NCI-H2227 (cell line): ENCODE data around the gene DAGLB.
"Not testable (repeated sequence)": the region's sequence is repeated elsewhere in the genome, so short reads cannot be mapped to it uniquely, and the experiment has no call there.

Experiments
- DNase-seq: peaks from one replicate; lab custom pipeline; 2025; ENCODE audit not compliant: unreplicated experiment; lab: John Stamatoyannopoulos, UW

The DAGLB gene, protein sequence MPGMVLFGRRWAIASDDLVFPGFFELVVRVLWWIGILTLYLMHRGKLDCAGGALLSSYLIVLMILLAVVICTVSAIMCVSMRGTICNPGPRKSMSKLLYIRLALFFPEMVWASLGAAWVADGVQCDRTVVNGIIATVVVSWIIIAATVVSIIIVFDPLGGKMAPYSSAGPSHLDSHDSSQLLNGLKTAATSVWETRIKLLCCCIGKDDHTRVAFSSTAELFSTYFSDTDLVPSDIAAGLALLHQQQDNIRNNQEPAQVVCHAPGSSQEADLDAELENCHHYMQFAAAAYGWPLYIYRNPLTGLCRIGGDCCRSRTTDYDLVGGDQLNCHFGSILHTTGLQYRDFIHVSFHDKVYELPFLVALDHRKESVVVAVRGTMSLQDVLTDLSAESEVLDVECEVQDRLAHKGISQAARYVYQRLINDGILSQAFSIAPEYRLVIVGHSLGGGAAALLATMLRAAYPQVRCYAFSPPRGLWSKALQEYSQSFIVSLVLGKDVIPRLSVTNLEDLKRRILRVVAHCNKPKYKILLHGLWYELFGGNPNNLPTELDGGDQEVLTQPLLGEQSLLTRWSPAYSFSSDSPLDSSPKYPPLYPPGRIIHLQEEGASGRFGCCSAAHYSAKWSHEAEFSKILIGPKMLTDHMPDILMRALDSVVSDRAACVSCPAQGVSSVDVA

DNA sequence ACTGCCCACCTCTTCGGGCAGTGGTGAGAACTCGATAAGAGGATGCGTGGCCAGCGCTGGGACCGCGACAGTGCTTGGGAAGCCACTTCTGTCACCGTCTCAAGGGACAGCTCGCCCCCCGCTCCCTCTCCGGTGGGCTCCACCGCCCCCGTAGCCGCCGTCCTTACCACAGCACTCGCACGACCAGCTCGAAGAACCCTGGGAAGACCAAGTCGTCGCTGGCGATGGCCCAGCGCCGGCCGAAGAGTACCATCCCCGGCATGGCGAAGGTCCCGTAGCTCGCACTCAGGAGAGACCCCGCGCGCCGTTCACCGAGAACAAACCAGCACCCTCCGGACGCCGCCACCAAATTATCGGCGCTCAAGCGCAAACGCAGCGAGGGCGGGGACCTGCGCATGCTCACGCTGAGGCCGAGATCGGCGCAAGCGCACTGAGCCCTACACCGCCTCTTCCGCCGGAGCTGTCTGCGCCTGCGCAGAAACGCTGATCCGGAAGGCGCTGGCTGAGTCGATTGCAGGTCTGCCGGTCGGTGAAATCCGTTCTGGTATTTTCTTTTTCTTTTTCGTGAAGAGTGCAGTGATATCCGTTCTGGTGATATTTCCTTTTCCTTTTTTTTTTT, at the start of gene DAGLB:
TSS of gene DAGLB (minus strand) at position 374 of the 619 bp plus-strand sequence. CDS start at position 262, 112 bp downstream.
- DNase-seq = peak; percentile 96

DNA sequence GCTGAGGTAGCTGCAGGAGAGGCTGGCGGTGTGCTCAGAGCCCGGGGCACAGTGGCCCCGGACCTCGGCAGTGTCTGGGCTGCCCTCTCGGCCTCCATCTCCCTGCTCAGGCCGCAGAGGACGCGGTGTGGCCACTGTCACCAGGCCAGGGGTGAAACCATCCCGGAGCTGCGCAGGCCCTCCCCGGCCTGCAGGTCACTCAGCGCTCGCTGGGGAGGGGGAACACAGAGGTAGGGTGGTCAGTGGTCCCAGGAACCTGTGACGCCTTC, 49.8 kb upstream of the DAGLB start:
- DNase-seq = no peak

DNA sequence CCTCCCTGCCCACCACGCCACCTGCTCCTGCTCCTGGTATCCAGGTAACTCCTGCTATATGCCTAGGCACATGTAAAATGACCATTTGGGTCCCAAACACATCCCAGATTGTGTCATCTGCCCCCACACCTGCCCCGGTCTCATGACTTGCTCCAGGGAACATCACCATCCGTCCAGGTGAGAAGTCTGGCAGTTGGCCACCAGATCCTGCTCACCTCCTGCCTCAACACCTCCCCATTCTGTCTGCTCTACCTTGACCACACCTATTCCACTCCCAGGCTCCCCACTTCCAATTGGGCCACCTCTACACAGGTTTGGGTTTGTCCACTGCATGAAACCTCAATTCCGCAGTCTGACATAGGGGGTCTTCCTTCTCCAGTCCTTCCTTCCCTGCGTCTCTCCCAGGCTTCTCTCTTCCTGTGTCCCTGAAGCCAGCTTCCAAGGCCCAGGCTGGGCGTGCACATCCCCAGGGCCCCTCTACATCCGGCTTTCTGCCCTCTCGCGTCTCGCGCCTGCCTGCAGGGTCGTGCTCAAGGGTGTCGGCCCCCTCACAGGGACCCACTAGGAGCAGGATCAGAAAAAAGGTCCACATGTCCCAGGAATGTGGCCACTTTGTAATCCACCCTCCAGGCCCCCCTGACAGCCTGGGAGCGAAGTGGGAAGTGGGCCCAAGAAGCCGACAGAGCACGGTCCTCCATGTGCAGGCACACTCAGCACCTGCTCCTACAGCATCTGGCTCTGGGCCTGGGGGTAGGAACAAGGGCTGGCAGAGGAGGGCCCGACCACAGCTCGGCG, 49.3 kb upstream of the DAGLB start:
- DNase-seq = no peak

DNA sequence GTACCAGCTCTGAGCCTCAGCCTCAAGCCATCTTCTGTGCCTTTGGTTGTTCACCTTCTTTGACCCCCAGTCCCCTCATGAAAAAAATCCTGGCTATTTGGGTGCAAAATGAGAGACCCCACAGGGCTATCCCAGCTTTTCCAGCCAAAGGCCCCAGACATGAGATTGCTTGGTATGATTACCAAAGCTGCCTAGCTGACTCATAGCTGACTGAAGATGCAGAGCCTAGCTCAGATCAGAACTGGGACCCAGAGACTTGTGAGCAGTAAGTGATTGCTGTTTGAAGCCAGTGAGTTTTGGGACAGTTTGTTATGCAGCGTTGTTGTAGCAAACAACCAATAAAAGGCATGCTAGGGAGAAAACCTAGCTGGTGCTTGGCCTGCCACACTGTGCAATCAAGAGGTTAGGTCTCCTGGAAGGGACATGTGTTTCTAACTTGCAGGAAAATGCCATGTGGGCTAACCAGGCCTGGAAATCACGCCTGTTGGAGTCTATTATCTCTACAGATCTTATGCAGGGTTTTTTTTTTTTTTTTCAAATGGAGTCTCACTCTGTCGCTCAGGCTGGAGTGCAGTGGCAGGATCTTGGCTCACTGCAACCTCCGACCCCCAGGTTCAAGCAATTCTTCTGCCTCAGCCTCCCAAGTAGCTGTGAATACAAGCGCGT, 48.0 kb upstream of the DAGLB start:
- no peak for DNase-seq

DNA sequence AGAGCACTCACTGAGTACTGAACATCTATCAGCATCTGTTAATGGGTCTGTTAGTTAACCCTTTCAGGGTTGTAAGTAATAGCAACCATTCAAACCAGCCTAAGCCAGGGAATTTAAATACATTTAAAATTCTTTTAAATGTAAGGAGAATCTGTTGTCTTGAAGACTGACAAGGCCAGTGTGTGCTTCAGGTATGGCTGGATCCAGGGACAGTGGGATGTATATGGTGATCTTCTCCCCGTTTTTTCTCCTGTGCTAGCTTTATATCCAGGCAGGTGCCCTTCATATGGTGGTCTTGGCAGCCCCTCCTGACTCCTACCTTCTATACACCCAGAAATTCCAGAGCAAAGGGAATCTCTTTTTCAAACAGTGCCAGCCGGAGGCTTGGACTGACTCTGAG, 46.6 kb upstream of the DAGLB start:
- DNase-seq = no peak

DNA sequence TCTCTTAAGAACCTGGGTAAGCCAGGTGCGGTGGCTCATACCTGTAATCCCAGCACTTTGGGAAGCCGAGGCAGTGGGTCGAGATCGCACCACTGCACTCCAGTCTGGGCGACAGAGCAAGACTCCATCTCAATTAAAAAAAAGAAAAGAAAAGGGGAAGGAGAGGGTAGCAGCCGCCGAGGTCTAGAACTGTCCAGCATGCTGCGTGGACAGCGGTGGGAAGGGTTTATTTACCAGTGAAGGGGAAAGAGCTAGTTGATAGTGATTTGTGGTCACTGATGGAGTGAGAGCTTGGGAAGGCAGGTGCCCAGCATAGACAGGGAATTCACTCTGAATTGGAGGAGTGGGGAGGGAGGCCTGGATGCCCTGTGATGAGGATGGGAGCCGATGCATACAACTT, 43.4 kb upstream of the DAGLB start:
- no peak for DNase-seq

DNA sequence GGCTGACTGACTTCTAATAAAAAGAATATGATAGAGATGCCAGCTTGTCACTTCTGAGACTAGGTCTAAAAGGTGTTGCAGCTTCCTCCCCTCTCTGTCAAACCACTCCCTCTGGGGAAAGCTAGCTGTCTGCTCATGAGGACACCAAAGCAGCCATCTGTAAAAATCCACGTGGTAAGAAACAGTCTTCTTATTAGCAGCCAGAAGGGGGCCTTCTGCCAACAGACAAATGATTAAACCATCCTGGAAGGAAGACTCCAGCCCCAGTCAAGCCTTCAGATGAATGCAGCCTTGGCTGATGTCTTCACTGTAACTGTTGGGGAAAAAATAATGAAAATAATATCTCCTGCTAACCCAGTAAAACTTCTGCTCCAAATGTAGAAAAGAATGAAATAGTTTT, 41.9 kb upstream of the DAGLB start:
- no peak for DNase-seq

DNA sequence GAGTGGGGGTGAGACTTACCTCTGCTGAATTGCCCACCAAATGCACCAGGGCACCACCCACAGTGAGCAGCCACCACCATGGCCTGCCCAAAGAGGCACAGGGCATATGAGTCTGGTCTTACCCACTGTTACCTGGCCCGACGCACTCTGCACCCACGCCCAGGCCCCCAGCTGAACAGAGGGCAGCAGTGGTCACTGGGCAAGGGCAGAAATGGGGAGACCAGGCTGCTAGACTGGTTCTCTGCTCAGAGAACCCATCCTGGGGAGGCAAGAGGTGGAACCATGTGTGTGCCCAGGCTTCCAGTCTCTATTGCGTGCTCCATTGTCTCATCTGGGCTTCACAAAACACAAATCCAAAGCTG, 39.4 kb upstream of the DAGLB start:
- DNase-seq = no peak

DNA sequence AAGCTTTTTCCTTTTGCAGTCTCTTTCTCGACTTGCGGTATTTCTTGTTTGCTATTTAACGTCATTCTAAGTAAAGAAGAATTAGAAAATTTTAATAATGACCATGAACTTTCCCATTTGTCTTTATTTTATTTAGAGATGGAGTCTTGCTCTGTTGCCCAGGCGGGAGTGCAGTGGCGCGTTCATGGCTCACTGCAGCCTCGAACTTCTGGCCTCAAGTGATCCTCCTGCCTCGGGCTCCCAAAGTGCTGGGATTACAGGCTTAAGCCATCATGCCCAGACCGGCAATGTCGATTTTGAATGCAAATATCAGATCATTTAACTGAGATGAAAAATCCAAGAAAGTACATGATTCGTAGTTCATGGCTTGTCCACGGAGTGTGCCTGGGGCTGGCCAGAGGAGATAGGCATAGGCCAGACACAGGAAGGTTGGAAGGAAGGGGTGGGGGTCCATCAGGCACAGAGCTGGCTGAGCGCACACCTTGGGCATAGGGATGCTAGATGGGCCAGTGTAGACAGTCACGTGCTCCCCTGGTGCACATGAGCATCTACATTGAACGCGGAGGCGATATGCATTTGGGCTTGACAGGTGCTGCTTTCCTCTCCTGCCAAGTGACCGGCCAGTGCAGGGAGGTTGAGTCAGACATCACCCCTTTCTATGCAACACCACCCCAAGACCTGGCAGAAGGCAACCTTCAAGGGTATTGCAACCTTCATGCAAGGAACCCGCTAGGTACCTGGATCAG, 38.9 kb upstream of the DAGLB start:
- DNase-seq = no peak

DNA sequence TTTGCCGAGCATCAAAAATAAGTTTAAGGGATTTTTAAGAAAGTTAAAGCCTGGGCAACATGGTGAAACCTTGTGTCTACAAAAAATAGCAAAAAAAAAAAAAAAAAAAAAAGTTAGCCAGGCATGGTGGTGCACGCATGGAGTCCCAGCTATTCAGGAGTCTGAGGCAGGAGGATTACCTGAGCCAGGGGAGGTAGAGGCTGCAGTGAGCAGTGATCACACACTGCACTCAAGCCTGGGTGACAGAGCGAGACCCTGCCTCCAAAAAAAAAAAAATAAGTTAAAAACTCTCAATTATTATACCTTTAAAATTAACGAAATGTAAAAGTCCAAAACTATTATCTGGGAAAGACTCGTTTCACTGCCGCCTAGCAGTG, 35.0 kb upstream of the DAGLB start:
- DNase-seq = no peak

DNA sequence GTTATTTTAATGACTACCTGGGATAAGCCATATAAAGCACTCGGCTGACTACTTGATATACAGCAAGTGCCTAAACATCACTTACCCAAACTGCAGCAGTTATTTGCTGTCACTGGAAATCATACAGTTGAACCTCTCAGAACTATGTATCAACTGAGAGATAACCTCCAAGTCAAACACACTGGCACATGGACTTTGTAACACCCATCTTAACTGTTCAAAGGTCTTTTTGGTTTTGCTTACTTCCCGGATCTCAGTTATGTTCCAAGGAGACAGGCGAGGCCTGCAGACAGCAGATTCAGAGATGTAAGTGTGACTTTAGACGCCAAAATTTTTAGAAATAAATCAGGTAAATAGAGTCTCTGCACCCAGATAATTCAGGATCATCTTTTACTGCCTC, 34.6 kb upstream of the DAGLB start:
- DNase-seq = no peak

DNA sequence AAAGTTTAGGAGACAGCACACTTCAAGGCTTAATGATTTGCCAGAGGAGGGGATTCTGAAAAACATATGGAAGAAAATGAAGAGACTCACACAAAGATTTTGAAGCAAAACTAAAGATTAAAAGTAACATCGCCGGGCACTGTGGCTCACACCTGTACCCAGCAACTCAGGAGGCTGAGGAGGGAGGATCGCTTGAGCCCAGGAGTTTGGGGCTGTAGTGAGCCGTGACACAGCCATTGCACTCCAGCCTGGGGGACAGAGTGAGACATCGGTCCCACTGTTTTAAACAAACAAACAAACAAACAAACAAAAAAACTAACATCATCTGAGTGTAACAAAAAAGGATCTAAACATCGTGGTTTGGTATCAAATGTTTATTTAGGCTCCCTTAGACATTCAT, 33.7 kb upstream of the DAGLB start:
- no peak for DNase-seq

DNA sequence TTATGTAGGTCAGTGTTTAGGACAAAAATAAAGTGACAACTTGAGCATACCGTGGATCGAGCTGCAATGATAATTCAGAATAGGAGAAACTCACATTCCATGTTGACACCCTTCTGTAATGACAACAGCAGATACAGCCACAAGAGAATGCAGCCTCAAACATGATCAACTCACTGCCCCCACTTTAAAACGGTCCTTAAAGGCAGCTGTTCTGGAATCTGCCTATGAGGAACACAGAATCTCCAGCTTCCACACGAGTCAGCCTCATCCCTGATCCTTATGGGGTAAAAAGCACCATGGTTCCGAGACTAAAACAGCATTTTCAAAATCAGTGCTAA, 32.5 kb upstream of the DAGLB start:
- no peak for DNase-seq

DNA sequence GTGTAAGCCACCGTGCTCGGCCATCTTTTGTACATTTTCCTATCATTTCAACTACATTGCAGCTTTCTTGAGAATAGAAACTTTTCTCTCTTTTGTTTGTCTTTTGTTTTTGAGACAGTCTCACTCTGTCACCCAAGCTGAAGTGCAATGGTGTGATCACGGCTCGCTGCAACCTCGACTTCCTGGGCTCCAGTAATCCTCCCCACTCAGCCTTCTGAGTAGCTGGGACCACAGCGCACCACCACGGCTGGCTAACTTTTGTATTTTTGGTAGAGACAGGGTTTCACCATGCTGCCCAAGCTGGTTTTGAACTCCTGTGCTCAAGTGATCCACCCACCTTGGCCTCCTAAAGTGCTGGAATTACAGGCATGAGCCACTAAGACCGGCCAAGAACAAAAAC, 31.3 kb upstream of the DAGLB start:
- no peak for DNase-seq

DNA sequence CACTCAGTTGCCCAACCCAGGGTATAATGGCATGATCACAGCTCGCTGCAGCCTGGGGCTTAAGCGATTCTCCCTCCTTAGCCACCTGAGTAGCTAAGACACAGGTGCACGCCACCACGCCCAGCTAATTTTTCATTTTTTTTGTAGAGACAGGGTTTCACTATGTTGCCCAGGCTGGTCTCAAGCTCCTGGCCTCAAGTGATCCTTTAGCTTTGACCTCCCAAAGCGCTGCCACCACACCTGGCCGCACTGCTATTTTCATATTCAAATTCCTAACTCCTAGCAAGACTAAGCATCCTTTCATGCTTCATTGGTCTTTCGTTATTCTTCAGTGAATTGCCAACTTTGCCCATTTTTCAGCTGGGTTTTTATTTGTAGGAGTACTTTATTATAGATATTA, 30.4 kb upstream of the DAGLB start:
- DNase-seq = no peak

DNA sequence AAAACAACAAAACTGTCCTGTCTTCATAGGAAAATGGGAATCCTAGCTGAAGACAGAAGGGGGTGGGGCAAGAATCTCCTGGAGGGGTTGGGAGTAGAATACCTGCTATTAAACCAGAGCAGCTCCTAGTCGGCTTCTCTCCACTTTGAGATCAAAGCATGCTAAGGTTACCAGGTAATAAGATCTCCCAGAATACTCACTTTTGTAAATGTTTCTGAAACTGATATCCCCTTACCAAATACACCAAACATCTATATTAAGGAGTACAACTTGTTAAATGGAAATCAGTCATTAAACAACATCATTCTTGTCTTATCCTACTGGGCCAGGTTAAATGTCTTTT, 29.5 kb upstream of the DAGLB start:
- no peak for DNase-seq

DNA sequence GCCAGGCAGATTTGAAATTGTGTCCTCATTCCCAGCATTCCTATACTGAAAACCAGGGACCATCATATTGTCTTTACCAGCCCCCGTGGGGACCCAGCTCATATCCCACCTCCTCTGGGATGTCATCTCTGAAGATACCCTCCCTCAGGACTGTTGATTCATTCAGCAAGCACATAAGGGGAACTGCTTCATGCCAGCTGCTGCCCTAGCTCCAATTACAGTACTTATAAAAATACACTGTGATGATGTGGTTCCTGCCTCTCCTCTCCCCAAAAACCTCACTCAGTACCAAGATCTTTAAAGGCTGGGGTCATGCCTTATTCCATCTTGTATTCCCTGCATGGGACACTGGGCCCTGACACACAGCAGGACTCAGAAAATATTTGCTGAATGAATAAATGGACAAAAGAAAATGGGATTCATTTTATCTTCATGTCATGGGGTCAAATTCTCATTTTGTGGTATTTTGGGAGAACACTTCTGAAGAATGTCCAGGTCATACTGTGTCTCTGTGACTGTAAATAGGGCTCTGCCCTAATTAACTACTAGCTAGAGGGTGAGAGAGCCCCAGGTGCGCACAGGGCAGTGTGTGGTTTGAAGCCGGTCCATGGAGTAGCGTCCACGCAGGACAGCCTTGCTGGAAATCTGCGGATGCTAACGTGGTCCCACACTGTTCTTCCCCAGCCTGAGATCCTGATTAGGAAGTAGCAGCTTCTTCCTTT, 29.0 kb upstream of the DAGLB start:
- no peak for DNase-seq

DNA sequence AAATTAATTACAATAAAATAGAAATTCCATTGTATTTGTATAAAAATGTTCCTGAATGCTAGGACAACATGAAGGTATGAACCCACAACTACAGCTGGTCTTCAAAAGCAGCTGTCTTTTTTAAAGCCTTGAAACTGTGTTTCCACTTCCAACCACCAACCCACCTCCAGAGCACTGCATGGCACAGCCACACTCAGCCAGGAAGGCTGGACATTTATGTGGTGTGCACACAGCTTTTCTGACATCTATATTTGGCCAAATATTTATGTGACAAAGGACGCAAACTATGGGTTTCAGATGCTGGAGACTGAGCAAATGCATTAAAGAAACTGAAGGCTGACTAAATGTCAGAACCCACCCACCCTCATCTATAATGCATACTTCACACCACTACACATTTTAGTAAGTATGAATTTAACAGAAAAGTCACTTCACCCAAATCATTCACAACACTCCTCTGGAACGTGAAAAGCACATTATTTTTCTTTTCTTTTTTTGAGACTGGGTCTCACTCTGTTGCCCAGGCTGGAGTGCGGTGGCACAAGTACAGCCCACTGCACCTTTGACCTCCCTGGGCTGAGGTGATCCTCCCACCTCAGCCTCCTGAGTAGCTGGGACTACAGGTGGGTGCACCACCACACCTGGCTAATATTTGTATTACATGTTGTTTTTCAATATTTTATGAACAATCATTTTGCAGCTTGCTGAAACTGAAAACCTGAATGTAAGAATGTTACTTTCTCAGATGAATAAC, 27.9 kb upstream of the DAGLB start:
- DNase-seq = no peak

DNA sequence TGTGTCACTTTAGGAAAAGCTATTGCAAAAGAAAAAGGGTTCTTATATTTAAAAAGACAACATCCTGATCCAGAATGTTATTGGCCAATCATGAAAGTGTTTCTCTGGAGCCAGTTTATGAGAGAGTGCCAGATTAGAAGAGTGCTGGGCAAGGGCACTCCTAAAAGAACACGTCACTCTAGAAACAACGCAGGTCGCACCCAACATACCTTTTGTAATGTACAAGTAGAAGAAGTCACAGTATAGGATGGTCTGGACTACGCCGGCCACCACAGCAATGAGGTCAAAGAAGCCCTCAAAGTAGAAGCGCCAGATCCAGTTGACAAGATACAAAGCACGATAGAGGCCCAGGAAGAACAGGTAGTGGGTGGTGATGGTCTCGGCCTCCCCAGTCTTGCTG, 18.1 kb upstream of the DAGLB start:
- no peak for DNase-seq

DNA sequence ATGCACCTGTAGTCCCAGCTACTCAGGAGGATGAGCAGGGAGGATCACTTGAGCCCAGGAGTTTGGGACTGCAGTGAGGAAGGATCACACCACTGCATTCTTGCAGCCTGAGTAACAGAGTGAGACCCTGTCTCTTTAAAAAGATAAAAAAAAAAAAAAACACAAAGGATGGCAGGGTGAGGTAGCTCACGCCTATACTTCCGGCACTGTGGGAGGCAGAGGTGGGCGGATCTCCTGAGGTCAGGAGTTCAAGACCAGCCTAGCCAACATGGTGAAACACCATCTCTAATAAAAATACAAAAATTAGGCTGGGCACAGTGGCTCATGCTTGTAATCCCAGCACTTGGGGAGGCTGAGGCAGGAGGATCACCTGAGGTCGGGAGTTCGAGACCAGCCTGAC, 15.9 kb upstream of the DAGLB start:
- not testable (repeated sequence) for DNase-seq
